WI38 (cell line): Measurements from ENCODE around the gene CENPC.

ENCODE experiments used
- H3K4me3 ChIP-seq: 2 replicates; pipeline ENCODE4 v1.5.1; 2011; ENCODE audit warnings: low read depth, mild to moderate bottlenecking, control low read depth, low read length
- CTCF ChIP-seq: IDR thresholded peaks from 2 replicates; pipeline ENCODE4 v1.5.1; 2012; ENCODE audit warnings: low read depth, mild to moderate bottlenecking, control low read depth, low read length

Gene CENPC

GRCh38 chr4:67580577-67580976 lies 35.3 kb upstream of the CENPC start:
- H3K4me3 ChIP-seq: no peak overlapping the region
- no peak for TF ChIP-seq CTCF

GRCh38 chr4:67576538-67576937 lies 31.2 kb upstream of the CENPC start:
- no peak overlapping the region for H3K4me3 ChIP-seq
- TF ChIP-seq CTCF: no peak

DNA sequence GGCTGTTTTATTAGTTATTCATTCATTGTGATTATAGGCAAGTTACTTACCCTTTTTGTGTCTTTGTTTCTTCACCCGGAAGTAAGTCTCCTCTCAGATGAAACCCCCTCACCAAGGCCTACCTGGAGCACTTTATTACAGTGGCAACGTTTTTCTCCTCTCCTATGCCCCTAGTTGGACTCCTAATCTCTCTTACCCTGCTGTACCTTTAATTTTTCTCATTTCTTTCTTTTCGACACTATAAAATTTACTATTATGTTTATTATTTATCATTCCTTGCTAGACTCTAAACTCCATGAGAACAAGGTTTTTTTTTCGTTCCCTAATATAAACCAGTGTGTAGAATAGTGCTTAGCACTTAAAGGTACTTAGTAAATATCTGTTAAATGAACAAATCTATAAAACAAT lies 30.8 kb upstream of the CENPC start:
- no peak for TF ChIP-seq CTCF
- no peak overlapping the region for H3K4me3 ChIP-seq

GRCh38 chr4:67575232-67576058 lies 30.1 kb upstream of the CENPC start:
- H3K4me3 ChIP-seq: no peak overlapping the region
- no peak for TF ChIP-seq CTCF

- no peak for TF ChIP-seq CTCF
- no peak overlapping the region for H3K4me3 ChIP-seq
These were observed 27.9 kb upstream of the CENPC start for GRCh38 chr4:67573193-67573592.

- H3K4me3 ChIP-seq: no peak overlapping the region
- no peak for TF ChIP-seq CTCF
These were observed 26.7 kb upstream of the CENPC start for GRCh38 chr4:67571975-67572374.

- TF ChIP-seq CTCF: no peak
- H3K4me3 ChIP-seq: no peak overlapping the region
These were observed 25.2 kb upstream of the CENPC start for GRCh38 chr4:67570537-67570936.
